Ectodermal cell (in vitro differentiated cells): Measurements from ENCODE around the gene CTU1.

Source experiments
- H3K27ac ChIP-seq: 2 replicates; pipeline ENCODE4 v1.7.0; 2013; ENCODE audit warnings: mild to moderate bottlenecking, low read depth, low read length; ENCODE audit not compliant: insufficient read depth, poor library complexity, severe bottlenecking
- H3K27me3 ChIP-seq: 2 replicates; pipeline ENCODE4 v1.7.0; 2013; ENCODE audit warnings: mild to moderate bottlenecking, low read length; ENCODE audit not compliant: insufficient read depth, control insufficient read depth, poor library complexity, severe bottlenecking
- H3K36me3 ChIP-seq: one replicate; pipeline ENCODE4 v1.7.0; 2013; ENCODE audit warnings: low read length; ENCODE audit not compliant: control insufficient read depth, insufficient read depth
- H3K4me1 ChIP-seq: one replicate; pipeline ENCODE4 v1.7.0; 2013; ENCODE audit warnings: low read length; ENCODE audit not compliant: control insufficient read depth, insufficient read depth
- H3K4me3 ChIP-seq: 2 replicates; pipeline ENCODE4 v1.7.0; 2013; ENCODE audit warnings: low read depth, low read length, control low read depth; ENCODE audit not compliant: insufficient read depth
- H3K9me3 ChIP-seq: 2 replicates; pipeline ENCODE4 v1.7.0; 2013; ENCODE audit warnings: mild to moderate bottlenecking, low read length, moderate library complexity; ENCODE audit not compliant: control insufficient read depth
- WGBS, 2 experiments: methylation state at CpG; one replicate each; pipeline ENCODE4 v1.1.7; 2013; ENCODE audit warnings: missing lambda C conversion rate in 2 of 2; 5-methylcytosine and 5-hydroxymethylcytosine counted together

CTU1 gene

GRCh38 chr19:51108805-51109146 lies 567 bp upstream of the CTU1 start:
- Histone ChIP-seq H3K4me3 (peak overlapping the region; percentile 75), H3K36me3 (no peaks in the 10 kb centered on the region), H3K27ac (no peak overlapping the region), H3K9me3 (no peaks in the 10 kb centered on the region), H3K4me1 (peaks cover 4% of the 10 kb centered on the region), H3K27me3 (peaks cover 19% of the 10 kb centered on the region)
- WGBS, 2 experiments: 14% methylated on average over 15 of the region's 15 CpGs

GRCh38 chr19:51107406-51108065 lies 673 bp downstream of the CTU1 start:
- 26 to 28% methylated on average over 18 of the region's 18 CpGs for WGBS, 2 experiments
- peaks cover 4% of the 10 kb centered on the region for H3K4me1 ChIP-seq
- H3K9me3 ChIP-seq: no peaks in the 10 kb centered on the region
- H3K36me3 ChIP-seq: no peaks in the 10 kb centered on the region
- no peak overlapping the region for H3K27ac ChIP-seq
- H3K27me3 ChIP-seq: peaks cover 10% of the 10 kb centered on the region
- H3K4me3 ChIP-seq: peak overlapping the region; percentile 75

GRCh38 chr19:51103926-51104341 lies 4.3 kb downstream of the CTU1 start:
- Histone ChIP-seq H3K27me3 (no peaks in the 10 kb centered on the region), H3K4me1 (peaks cover 4% of the 10 kb centered on the region), H3K27ac (no peak overlapping the region), H3K4me3 (no peak overlapping the region), H3K9me3 (no peaks in the 10 kb centered on the region), H3K36me3 (no peaks in the 10 kb centered on the region)
- WGBS, 2 experiments: 96 to 97% methylated on average over 49 of the region's 49 CpGs

GRCh38 chr19:51102991-51103390 lies 5.2 kb downstream of the CTU1 start:
- Histone ChIP-seq H3K9me3 (no peaks in the 10 kb centered on the region), H3K27ac (no peak overlapping the region), H3K36me3 (no peaks in the 10 kb centered on the region), H3K4me3 (no peak overlapping the region), H3K4me1 (peaks cover 4% of the 10 kb centered on the region), H3K27me3 (no peaks in the 10 kb centered on the region)
- 94 to 95% methylated on average over 4 to 6 of the region's 7 CpGs for WGBS, 2 experiments

- Histone ChIP-seq H3K4me1 (no peaks in the 10 kb centered on the region), H3K9me3 (no peaks in the 10 kb centered on the region), H3K4me3 (no peak overlapping the region), H3K27me3 (no peaks in the 10 kb centered on the region), H3K27ac (no peak overlapping the region), H3K36me3 (no peaks in the 10 kb centered on the region)
- 89 to 93% methylated on average over 4 of the region's 5 CpGs for WGBS, 2 experiments
Observed at GRCh38 chr19:51101171-51101865, 6.9 kb downstream of the CTU1 start.

- H3K36me3 ChIP-seq: no peaks in the 10 kb centered on the region
- no peak overlapping the region for H3K4me3 ChIP-seq
Observed at GRCh38 chr19:51100601-51101000, 7.6 kb downstream of the CTU1 start.

GRCh38 chr19:51099047-51099382 lies 9.2 kb downstream of the CTU1 start:
- Histone ChIP-seq H3K4me3 (no peak overlapping the region), H3K9me3 (no peaks in the 10 kb centered on the region), H3K36me3 (no peaks in the 10 kb centered on the region), H3K27me3 (no peaks in the 10 kb centered on the region), H3K4me1 (no peaks in the 10 kb centered on the region), H3K27ac (no peak overlapping the region)
- WGBS, 2 experiments: 94% methylated on average over 22 of the region's 22 CpGs

More at GRCh38 chr19:51100601-51101000, 7.6 kb downstream of the CTU1 start:
- H3K27me3 ChIP-seq: no peaks in the 10 kb centered on the region
- WGBS, 2 experiments: 59 to 77% methylated on average over 2 to 3 of the region's 3 CpGs
- H3K27ac ChIP-seq: no peak overlapping the region
- H3K9me3 ChIP-seq: no peaks in the 10 kb centered on the region
- no peaks in the 10 kb centered on the region for H3K4me1 ChIP-seq

GRCh38 chr19:51098365-51099046 lies 9.7 kb downstream of the CTU1 start:
- no peaks in the 10 kb centered on the region for H3K36me3 ChIP-seq
- no peak overlapping the region for H3K27ac ChIP-seq
- no peaks in the 10 kb centered on the region for H3K9me3 ChIP-seq
- no peaks in the 10 kb centered on the region for H3K4me1 ChIP-seq
- 91% methylated on average over 78 of the region's 78 CpGs for WGBS, 2 experiments
- no peaks in the 10 kb centered on the region for H3K27me3 ChIP-seq
- no peak overlapping the region for H3K4me3 ChIP-seq

- Histone ChIP-seq H3K4me1 (no peaks in the 10 kb centered on the region), H3K9me3 (no peaks in the 10 kb centered on the region), H3K4me3 (no peak overlapping the region), H3K27ac (no peak overlapping the region), H3K27me3 (no peaks in the 10 kb centered on the region), H3K36me3 (no peaks in the 10 kb centered on the region)
- 86 to 87% methylated on average over 20 of the region's 20 CpGs for WGBS, 2 experiments
Observed at GRCh38 chr19:51097796-51098195, 10.4 kb downstream of the CTU1 start.

GRCh38 chr19:51097166-51097738 lies 11.0 kb downstream of the CTU1 start:
- Histone ChIP-seq H3K4me3 (no peak overlapping the region), H3K36me3 (no peaks in the 10 kb centered on the region)
- WGBS, 2 experiments: 24% methylated on average over 6 of the region's 8 CpGs

More at GRCh38 chr19:51097166-51097738, 11.0 kb downstream of the CTU1 start:
- no peaks in the 10 kb centered on the region for H3K9me3 ChIP-seq
- H3K27me3 ChIP-seq: no peaks in the 10 kb centered on the region
- no peaks in the 10 kb centered on the region for H3K4me1 ChIP-seq
- no peak overlapping the region for H3K27ac ChIP-seq
